Neural cell (in vitro differentiated cells): ENCODE results near the gene NELL2. TPM values are rescaled to one million over a fixed set of nuclear protein-coding genes. Genes with fewer than 3 reads are reported as not detected.

Experiments used
- H2AFZ ChIP-seq: fragments of 200-600, 300-800 bp; sonication (generic), shearing (Covaris generic); 2 replicates; pipeline ENCODE4 v1.6.0; 2014; ENCODE audit warnings: low read depth, mild to moderate bottlenecking, antibody characterized with exemption, low read length, moderate library complexity
- H3F3A ChIP-seq: fragments of 200-600 bp; shearing (Covaris generic); 2 replicates; pipeline ENCODE4 v1.6.1; 2016; ENCODE audit warnings: mild to moderate bottlenecking, moderate library complexity, mixed read lengths, antibody characterized with exemption, low read length; ENCODE audit not compliant: insufficient read depth, poor library complexity, severe bottlenecking
- H3K27ac ChIP-seq: fragments of 200-600, 300-800 bp; sonication (generic), shearing (Covaris generic); 2 replicates; pipeline ENCODE4 v1.5.1; 2014; ENCODE audit warnings: mild to moderate bottlenecking, low read length, moderate library complexity
- H3K27me3 ChIP-seq: fragments of 300-800, 200-600 bp; sonication (generic), shearing (Covaris generic); 2 replicates; pipeline ENCODE4 v1.6.0; 2014; ENCODE audit warnings: mild to moderate bottlenecking, low read depth, low read length, moderate library complexity; ENCODE audit not compliant: insufficient read depth
- H3K36me3 ChIP-seq: fragments of 300-800, 200-600 bp; sonication (generic), shearing (Covaris generic); 2 replicates; pipeline ENCODE4 v1.5.1; 2014; ENCODE audit warnings: mild to moderate bottlenecking, antibody characterized with exemption, low read length, moderate library complexity; ENCODE audit not compliant: insufficient read depth
- H3K4me2 ChIP-seq: fragments of 300-800, 200-600 bp; sonication (generic), shearing (Covaris generic); 2 replicates; pipeline ENCODE4 v1.6.0; 2014; ENCODE audit warnings: mild to moderate bottlenecking, low read length
- H3K4me3 ChIP-seq: fragments of 300-800, 200-600 bp; sonication (generic), shearing (Covaris generic); 2 replicates; pipeline ENCODE4 v1.5.1; 2014; ENCODE audit warnings: mild to moderate bottlenecking, low read length, moderate library complexity
- H3K79me2 ChIP-seq: fragments of 200-600 bp; shearing (Covaris generic); replicated peaks from 2 replicates; pipeline ENCODE4 v1.6.0; 2014; ENCODE audit warnings: mild to moderate bottlenecking, low read length, moderate library complexity; ENCODE audit not compliant: insufficient read depth
- H3K9ac ChIP-seq: fragments of 300-800, 200-600 bp; sonication (generic), shearing (Covaris generic); 2 replicates; pipeline ENCODE4 v1.6.1; 2016; ENCODE audit warnings: mild to moderate bottlenecking, low read length, mixed read lengths
- H3K9me2 ChIP-seq: fragments of 200-600 bp; shearing (Covaris generic); 2 replicates; pipeline ENCODE4 v1.6.1; 2016; ENCODE audit warnings: mild to moderate bottlenecking, low read length, mixed read lengths; ENCODE audit not compliant: insufficient read depth
- H3K9me3 ChIP-seq: fragments of 200-600, 300-800 bp; sonication (generic), shearing (Covaris generic); 2 replicates; pipeline ENCODE4 v1.6.1; 2016; ENCODE audit warnings: mild to moderate bottlenecking, mixed run types, low read length, moderate library complexity, mixed read lengths
- H4K20me1 ChIP-seq: fragments of 200-600 bp; shearing (Covaris generic); 2 replicates; pipeline ENCODE4 v1.6.1; 2016; ENCODE audit warnings: mild to moderate bottlenecking, mixed run types; ENCODE audit not compliant: insufficient read depth
- CTCF ChIP-seq: fragments of 450-650 bp; IDR thresholded peaks from 2 replicates; pipeline ENCODE4 v1.5.1; 2014; ENCODE audit warnings: antibody characterized with exemption, mild to moderate bottlenecking, moderate library complexity; ENCODE audit not compliant: poor library complexity, severe bottlenecking
- EP300 ChIP-seq: fragments of 450-650 bp; conservative IDR thresholded peaks from 2 replicates; pipeline ENCODE4 v1.6.1; 2014; ENCODE audit warnings: antibody characterized with exemption, mild to moderate bottlenecking, moderate library complexity; ENCODE audit not compliant: poor library complexity, severe bottlenecking
- EZH2 ChIP-seq: fragments of 200-600, 300-800 bp; shearing (Covaris generic), sonication (generic); IDR thresholded peaks from 2 replicates; pipeline ENCODE4 v1.6.1; 2014; ENCODE audit warnings: antibody characterized with exemption, low read length, borderline replicate concordance, mild to moderate bottlenecking; ENCODE audit not compliant: insufficient read depth, poor library complexity, severe bottlenecking
- MXI1 ChIP-seq: fragments of 450-650 bp; conservative IDR thresholded peaks from 2 replicates; pipeline ENCODE4 v1.6.1; 2014; ENCODE audit warnings: antibody characterized with exemption, mild to moderate bottlenecking; ENCODE audit not compliant: poor library complexity, severe bottlenecking
- POLR2AphosphoS5 ChIP-seq: IDR thresholded peaks from 2 replicates; pipeline ENCODE4 v1.6.1; 2012
- RAD21 ChIP-seq: fragments of 450-650 bp; conservative IDR thresholded peaks from 2 replicates; pipeline ENCODE4 v1.6.1; 2014; ENCODE audit warnings: antibody characterized with exemption, mild to moderate bottlenecking, moderate library complexity
- REST ChIP-seq: IDR thresholded peaks from 2 replicates; pipeline ENCODE4 v1.6.1; 2012; ENCODE audit warnings: borderline replicate concordance
- SMC3 ChIP-seq: fragments of 450-650 bp; conservative IDR thresholded peaks from 2 replicates; pipeline ENCODE4 v1.6.1; 2014; ENCODE audit warnings: antibody characterized with exemption, mild to moderate bottlenecking, moderate library complexity; ENCODE audit not compliant: poor library complexity
- TAF1 ChIP-seq: IDR thresholded peaks from 2 replicates; pipeline ENCODE4 v1.6.1; 2012; ENCODE audit warnings: low read depth
- polyA minus RNA-seq: library from RNA; depleted of rRNA, polyadenylated mRNA; stranded (reverse); fragments of >200 nt; gene quantifications from 2 replicates; pipeline ENCODE4 v1.2.3, GENCODE V29; 2014
- polyA plus RNA-seq: library from polyadenylated mRNA; depleted of rRNA; stranded (reverse); fragments of >200 nt; gene quantifications from 2 replicates; pipeline ENCODE4 v1.2.3, GENCODE V29; 2014

NELL2 gene
- 41.8 and 46.8 TPM in 2 replicates for polyA plus RNA-seq
- polyA minus RNA-seq: 77.6 and 98.8 TPM in 2 replicates

GRCh38 chr12:44875954-44876543 is at the start of gene NELL2:
TSS of gene NELL2 (minus strand) at chr12:44876315. CDS start at chr12:44875869, 446 bp downstream.
- Histone ChIP-seq H3K9me3 (no peaks in the 10 kb centered on the region), H3K4me2 (peak within 1 kb of the TSS; percentile 74), H3K79me2 (peaks cover 25% of the 10 kb centered on the region), H3K9ac (peak within 1 kb of the TSS; percentile 70), H3K27ac (peak within 1 kb of the TSS; percentile 30), H3F3A (peaks cover 4% of the 10 kb centered on the region), H3K4me3 (peak within 1 kb of the TSS; percentile 80), H3K9me2 (no peaks in the 10 kb centered on the region), H2AFZ (peak within 1 kb of the TSS; percentile 52), H3K36me3 (no peaks in the 10 kb centered on the region), H4K20me1 (no peaks in the 10 kb centered on the region), H3K27me3 (peaks cover 18% of the 10 kb centered on the region)
- TF ChIP-seq SMC3 (no peak), POLR2AphosphoS5 (no peak), RAD21 (no peak), TAF1 (no peak)

GRCh38 chr12:44921736-44922135 is 45.6 kb upstream of the NELL2 start:
- Histone ChIP-seq H3K4me2 (no peak overlapping the region), H2AFZ (no peak overlapping the region), H3K9ac (no peak overlapping the region), H4K20me1 (no peaks in the 10 kb centered on the region), H3K79me2 (no peaks in the 10 kb centered on the region), H3K27me3 (no peaks in the 10 kb centered on the region), H3F3A (no peaks in the 10 kb centered on the region), H3K9me3 (no peaks in the 10 kb centered on the region), H3K9me2 (no peaks in the 10 kb centered on the region), H3K27ac (no peak overlapping the region), H3K4me3 (no peak overlapping the region), H3K36me3 (no peaks in the 10 kb centered on the region)
- TF ChIP-seq EZH2: no peak
- no peak for TF ChIP-seq POLR2AphosphoS5
- no peak for TF ChIP-seq REST
- no peak for TF ChIP-seq TAF1
- TF ChIP-seq RAD21: no peak
- no peak for TF ChIP-seq SMC3
- no peak for TF ChIP-seq EP300
- no peak for TF ChIP-seq MXI1
- TF ChIP-seq CTCF: no peak
